Adrenal gland (tissue), 12 donors: ENCODE results near the gene TOR1B. TPM values are rescaled to one million over a fixed set of nuclear protein-coding genes. Genes with fewer than 3 reads are reported as not detected.
"Not testable (repeated sequence)": the region's sequence is repeated elsewhere in the genome, so short reads cannot be mapped to it uniquely, and the experiment has no call there.

Experiments
- DNase-seq, 7 donors: peaks; one replicate each; pipeline ENCODE4 v3.0.0-alpha.2; 2019 to 2020
- H3K27ac ChIP-seq, 5 donors: fragments of 200-600 bp; sonication (generic) in 4 of 5; 1 replicate in 3 of 5; 2 replicates in 2 of 5; pipeline versions ENCODE4 v1.5.1 to v1.8.0; 2016 to 2020; ENCODE audit warnings: mild to moderate bottlenecking in 1 of 5
- H3K27me3 ChIP-seq: fragments of 200-600 bp; 2 replicates; pipeline ENCODE4 v1.8.0; 2021
- H3K36me3 ChIP-seq, 2 donors: fragments of 200-600 bp; replicated peaks in 1 of 2; 1 replicate in 1 of 2; 2 replicates in 1 of 2; pipeline versions ENCODE4 v1.5.1 to v1.8.0; 2018 to 2022
- H3K4me1 ChIP-seq, 2 donors: fragments of 200-600 bp; replicated peaks in 1 of 2; 1 replicate in 1 of 2; 2 replicates in 1 of 2; pipeline versions ENCODE4 v1.5.1 to v1.8.0; 2018 to 2021
- H3K4me3 ChIP-seq, 4 donors: fragments of 200-600 bp; sonication (generic) in 3 of 4; one replicate each; pipeline ENCODE4 v1.5.1; 2016 to 2018
- H3K9me3 ChIP-seq, 3 donors: fragments of 200-600 bp; sonication (generic) in 1 of 3; replicated peaks in 1 of 3; 1 replicate in 2 of 3; 2 replicates in 1 of 3; pipeline versions ENCODE4 v1.5.1 to v1.8.0; 2016 to 2021
- CTCF ChIP-seq, 6 experiments: fragments of 450-650 bp in 4 of 6; fragments of 200-600 bp in 2 of 6; sonication (generic) in 1 of 6; IDR thresholded peaks; 1 replicate in 5 of 6; 2 replicates in 1 of 6; pipeline versions ENCODE4 v1.5.1 to v1.8.0; 2016 to 2021; ENCODE audit warnings: antibody characterized with exemption in 6 of 6, mild to moderate bottlenecking in 2 of 6, moderate library complexity in 1 of 6
- POLR2A ChIP-seq, 2 donors: fragments of 450-650 bp; IDR thresholded peaks; one replicate each; pipeline ENCODE4 v1.6.1; 2017; ENCODE audit warnings: antibody characterized with exemption in 2 of 2, mild to moderate bottlenecking in 2 of 2, moderate library complexity in 1 of 2
- whole genome bisulfite sequencing, 4 donors: extraction: QIAGEN DNeasy Blood & Tissue Kit in 2 of 4; methylation state at CpG; one replicate each; pipeline versions ENCODE4 v1.1.5 to v1.1.7; 2013 to 2017; 5-methylcytosine and 5-hydroxymethylcytosine counted together
- intact Hi-C, 2 donors: fragments of 100-400 bp; cut with DNase I; formaldehyde crosslinking; loops; one replicate each; pipeline versions ENCODE4 v1.14.1 to v1.15.0; 2022 to 2023
- polyA plus RNA-seq, 3 donors: library from polyadenylated mRNA; stranded (reverse); fragments of 200-250 nt in 2 of 3; fragments of 350-450 nt in 1 of 3; fragmentation: Illumina TruSeq in 1 of 3; extraction: RNeasy Lipid Tissue Mini Kit (QIAGEN cat#74804) in 1 of 3; gene quantifications; one replicate each; pipeline ENCODE4 v1.2.3, GENCODE V29; 2013 to 2014
- total RNA-seq, 9 donors: library from RNA; depleted of rRNA in 4 of 9; stranded (reverse); fragments of >200 nt in 4 of 9; fragments of 120-200 nt in 1 of 9; fragmentation: NEBNext Ultra II Directional in 1 of 9; extraction: Animal tissue kit (Norgen Biotek cat#: 25700) in 1 of 9; gene quantifications; one replicate each; pipeline versions ENCODE4 v1.1.0 to v1.2.4, GENCODE V29; 2013 to 2023
- donor health status: healthy with polysubstance abuse.
- donor health status: Bipolar disorder and iron deficiency.
- donor health status: DM: yes; HTN: yes; CAD: no.
- donor health status: DM: no; HTN: no; CAD: no.
- donor health status: DM: no; HTN: no; CAD: no.
- donor health status: DM: yes; HTN: yes; CAD: no.

The TOR1B gene
- total and polyA plus RNA-seq, 12 donors: 9.8 to 36.3 (median 25.4) TPM

DNA sequence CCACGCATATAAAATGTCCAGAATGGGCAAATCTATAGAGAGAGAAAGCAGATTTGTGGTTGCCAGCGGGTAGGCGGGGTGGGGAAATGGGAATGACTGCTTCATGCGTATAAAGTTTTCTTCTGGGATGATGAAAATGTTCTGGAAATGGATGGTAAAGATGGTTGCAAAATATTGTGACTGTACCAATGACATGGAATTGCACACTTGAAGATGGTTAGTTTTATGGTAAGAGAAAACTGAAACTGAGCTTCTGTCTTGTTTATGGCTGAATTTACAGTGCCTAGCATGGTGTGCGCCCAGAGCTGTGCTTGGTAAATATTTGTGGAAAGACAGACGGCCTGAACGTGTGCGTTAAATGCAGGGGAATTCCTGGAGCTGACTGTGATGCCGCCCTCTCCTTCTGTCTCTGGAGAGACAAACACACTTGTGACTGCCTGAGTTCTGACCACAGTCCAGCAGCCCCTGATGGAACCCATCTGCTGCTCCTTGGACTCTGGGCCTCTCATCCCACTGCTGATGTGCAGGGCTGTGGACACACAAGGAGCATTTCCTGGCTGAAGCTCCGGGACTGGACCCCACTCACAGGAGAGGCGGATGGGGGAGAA lies 41.6 kb upstream of the TOR1B start:
- TF ChIP-seq CTCF (IDR thresholded peaks at IDR 0.05) (no peak), POLR2A (IDR thresholded peaks at IDR 0.05) (no peak)
- intact Hi-C loops: no loop called here
- Histone ChIP-seq H3K4me1 (peaks cover 0 to 5% of the 10 kb centered on the region in 2 donors), H3K4me3 (no peak overlapping the region), H3K27me3 (no peaks in the 10 kb centered on the region), H3K9me3 (no peaks in the 10 kb centered on the region), H3K36me3 (no peaks in the 10 kb centered on the region), H3K27ac (peak overlapping the region in 2 of 5 donors; percentile 68 to 83)
- DNase-seq: peak in 5 of 7 donors; percentile 29 to 72 (median 39)
- 70 to 81% (median 73%) methylated on average over 11 of the region's 11 CpGs for WGBS, 4 donors

GRCh38 chr9:129761901-129762369 lies 41.0 kb upstream of the TOR1B start:
- 38 to 57% (median 54%) methylated on average over 6 of the region's 6 CpGs for WGBS, 4 donors

DNA sequence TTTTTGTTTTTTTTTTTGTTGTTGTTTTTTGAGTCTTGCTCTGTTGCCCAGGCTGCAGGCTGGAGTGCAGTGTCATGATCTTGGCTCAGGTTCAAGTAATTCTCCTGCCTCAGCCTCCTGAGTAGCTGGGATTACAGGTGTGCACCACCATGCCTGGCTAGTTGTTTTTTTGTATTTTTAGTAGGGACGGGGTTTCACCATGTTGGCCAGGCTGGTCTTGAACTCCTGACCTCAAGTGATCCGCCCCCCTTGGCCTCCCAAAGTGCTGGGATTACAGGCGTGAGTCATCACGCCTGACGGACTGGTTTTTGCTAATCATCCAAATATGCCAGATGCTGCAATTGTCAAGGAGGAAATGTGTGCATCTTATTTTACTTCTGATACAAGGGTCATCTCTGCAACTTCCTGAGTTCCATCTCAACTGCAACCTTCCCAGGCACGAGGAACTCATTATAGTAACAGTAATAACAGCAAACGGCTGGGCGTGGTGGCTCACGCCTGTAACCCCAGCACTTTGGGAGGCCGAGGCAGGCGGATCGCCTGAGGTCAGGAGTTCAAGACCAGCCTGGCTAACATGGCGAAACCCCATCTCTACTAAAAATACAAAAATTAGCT lies 40.5 kb upstream of the TOR1B start:
- H3K9me3 ChIP-seq, H3K27me3 ChIP-seq, H3K4me3 ChIP-seq, H3K36me3 ChIP-seq, intact Hi-C loops, H3K4me1 ChIP-seq: not testable (repeated sequence)
- DNase-seq: peak in 4 of 7 donors; percentile 31 to 66 (median 47)
- WGBS, 4 donors: 40 to 58% (median 48%) methylated on average over 13 of the region's 13 CpGs
- H3K27ac ChIP-seq: peak overlapping the region in 2 of 5 donors; percentile 68 to 83

More at GRCh38 chr9:129761901-129762369, 41.0 kb upstream of the TOR1B start:
- TF ChIP-seq CTCF (IDR thresholded peaks at IDR 0.05) (no peak), POLR2A (IDR thresholded peaks at IDR 0.05) (no peak)
- intact Hi-C loops: no loop called here
- peak overlapping the region in 3 of 5 donors; percentile 5 to 83 (median 68) for H3K27ac ChIP-seq
- DNase-seq: peak in 1 of 7 donors; percentile 33
- peaks cover 0 to 5% of the 10 kb centered on the region in 2 donors for H3K4me1 ChIP-seq
- no peak overlapping the region for H3K4me3 ChIP-seq
- H3K9me3 ChIP-seq: no peaks in the 10 kb centered on the region
- H3K36me3 ChIP-seq: no peaks in the 10 kb centered on the region
- H3K27me3 ChIP-seq: no peaks in the 10 kb centered on the region

DNA sequence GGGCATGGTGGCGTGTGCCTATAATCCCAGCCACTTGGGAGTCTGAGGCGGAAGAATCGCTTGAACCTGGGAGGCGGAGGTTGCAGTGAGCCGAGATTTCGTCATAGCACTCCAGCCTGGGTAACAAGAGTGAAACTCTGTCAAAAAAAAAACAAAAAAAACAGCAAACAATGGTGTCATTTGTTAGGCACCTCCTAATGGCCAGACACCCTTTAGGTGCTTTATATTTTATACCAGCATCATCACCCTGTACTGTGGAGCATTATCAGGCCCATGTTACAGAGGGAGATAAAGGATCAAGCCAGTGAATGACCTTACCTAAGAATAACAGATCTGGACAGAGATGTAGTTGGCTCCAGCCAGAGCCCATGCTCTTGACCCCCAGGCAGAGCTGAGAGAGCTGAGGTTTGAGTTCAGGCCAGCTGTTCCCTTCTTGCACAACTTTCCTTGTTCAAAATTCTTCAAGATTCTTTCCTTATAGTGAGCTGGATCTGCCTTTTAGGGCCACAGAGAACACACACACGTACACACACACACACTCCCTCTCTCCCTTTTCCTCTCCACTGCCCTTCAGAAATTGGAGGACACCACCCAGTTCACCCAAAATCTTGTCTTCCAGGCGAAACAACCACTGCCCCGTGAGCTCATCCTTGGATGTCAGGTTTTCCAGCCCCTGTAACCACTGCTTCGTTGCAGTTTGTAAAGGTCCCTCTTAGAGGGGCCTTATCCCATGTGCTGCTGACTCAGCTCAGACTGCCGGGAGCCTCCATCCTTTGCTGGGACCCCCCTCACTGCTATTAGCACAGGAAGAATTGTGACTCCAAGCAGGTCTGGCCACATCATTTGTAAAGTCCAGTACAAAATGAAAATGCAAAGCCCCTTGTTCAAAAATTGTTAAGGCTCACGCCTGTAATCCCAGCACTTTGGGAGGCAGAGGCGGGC lies 39.7 kb upstream of the TOR1B start:
- no peak overlapping the region for H3K4me3 ChIP-seq
- DNase-seq: peak in 2 of 7 donors; percentile 25 to 44
- no peak for TF ChIP-seq CTCF (IDR thresholded peaks at IDR 0.05)
- no peak for TF ChIP-seq POLR2A (IDR thresholded peaks at IDR 0.05)
- whole genome bisulfite sequencing, 4 donors: 75 to 83% (median 79%) methylated on average over 13 of the region's 13 CpGs
- no peaks in the 10 kb centered on the region for H3K9me3 ChIP-seq
- peak overlapping the region in 2 of 5 donors; percentile 68 to 83 for H3K27ac ChIP-seq
- no peaks in the 10 kb centered on the region for H3K36me3 ChIP-seq
- H3K27me3 ChIP-seq: no peaks in the 10 kb centered on the region
- H3K4me1 ChIP-seq: peaks cover 0 to 5% of the 10 kb centered on the region in 2 donors
- intact Hi-C loops: no loop called here
